Activated CD4-positive, alpha-beta T cell treated with anti-CD3 and anti-CD28 coated beads, Interleukin-2, amount 10 ng/mL, durations not matched to agents 7 days and 5 days (primary cell): ENCODE data around the gene NFE2L2. TPM values are rescaled to one million over a fixed set of nuclear protein-coding genes. Genes with fewer than 3 reads are reported as not detected.

Experiments
- CTCF ChIA-PET: fragments of 350-600 bp; sonication (Branson Sonifier 250); formaldehyde crosslinking; loops from one replicate; lab custom pipeline; 2021; ENCODE audit warnings: antibody characterized with exemption; lab: Charles Lee
- POLR2A ChIA-PET: fragments of 350-600 bp; sonication (Branson Sonifier 250); formaldehyde crosslinking; loops from one replicate; lab custom pipeline; 2021; ENCODE audit warnings: antibody characterized with exemption; lab: Charles Lee
- DNase-seq: peaks from one replicate; pipeline ENCODE4 v3.0.0-alpha.2; 2020
- H3K27ac Mint-ChIP-seq: one replicate; pipeline ENCODE4 v1.8.0; 2021; ENCODE audit warnings: mild to moderate bottlenecking, moderate library complexity, mixed read lengths
- H3K27me3 Mint-ChIP-seq: one replicate; pipeline ENCODE4 v1.8.0; 2021; ENCODE audit warnings: mixed read lengths
- H3K36me3 Mint-ChIP-seq: one replicate; pipeline ENCODE4 v1.8.0; 2021; ENCODE audit warnings: low read depth, mixed read lengths
- H3K4me1 Mint-ChIP-seq: one replicate; pipeline ENCODE4 v1.8.0; 2021; ENCODE audit warnings: mixed read lengths
- H3K4me3 Mint-ChIP-seq: one replicate; pipeline ENCODE4 v1.8.0; 2021; ENCODE audit warnings: mild to moderate bottlenecking, moderate library complexity, mixed read lengths
- H3K9me3 Mint-ChIP-seq: one replicate; pipeline ENCODE4 v1.8.0; 2021; ENCODE audit warnings: mixed read lengths
- total RNA-seq, 2 experiments: library from RNA; stranded (reverse); gene quantifications; one replicate each; pipeline ENCODE4 v1.2.3, GENCODE V29; 2021

Gene NFE2L2
- total RNA-seq, 2 experiments from 2014 or later: 65.6 to 82.0 TPM

DNA sequence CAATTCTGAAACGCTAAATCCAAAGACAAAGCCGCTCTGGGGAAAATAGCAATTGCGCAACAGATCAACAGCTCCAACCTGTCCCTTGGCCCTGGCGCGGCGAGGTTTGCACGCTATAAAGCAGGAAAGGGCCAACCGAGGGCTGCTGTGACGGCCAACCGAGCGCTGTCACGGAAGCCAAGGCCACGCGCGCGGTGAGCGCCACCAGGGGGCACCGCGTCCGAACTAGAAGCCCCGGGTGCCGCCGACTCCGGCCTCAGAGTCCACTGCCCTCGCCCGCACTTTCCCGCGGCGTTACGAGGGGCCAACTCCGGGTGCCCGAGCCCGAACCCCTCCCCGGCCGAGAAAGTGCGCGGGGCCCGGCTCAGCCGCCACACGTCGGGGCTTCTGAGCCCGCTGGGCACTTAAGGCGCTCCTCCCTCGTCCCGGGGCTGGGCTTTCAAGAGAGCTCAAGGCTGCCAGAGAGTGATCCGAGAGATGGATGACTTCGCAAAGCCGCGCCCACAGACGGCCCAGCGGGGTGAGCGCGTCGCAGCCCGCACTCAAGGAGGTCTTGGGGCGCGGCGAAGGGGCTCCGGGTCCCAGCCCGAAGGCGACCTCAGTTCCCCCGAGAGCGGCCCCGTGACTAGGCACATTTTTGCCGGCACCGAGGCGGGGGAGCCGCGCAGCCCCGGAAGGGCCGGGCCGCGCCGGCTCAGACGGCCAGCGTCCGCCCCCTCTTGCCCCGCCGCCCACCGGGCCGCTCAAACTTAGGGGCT lies 897 bp downstream of the NFE2L2 start:
- H3K4me1 Mint-ChIP-seq: peaks cover 57% of the 10 kb centered on the region
- peaks cover 3% of the 10 kb centered on the region for H3K9me3 Mint-ChIP-seq
- POLR2A ChIA-PET: interaction anchor here (0.6 to 3.1 kb wide), 7 partner anchors 9 to 341 kb away, joined by 3 to 15 read pairs (median 7); partner anchors contain the start of gene HNRNPA3
- peaks cover 47% of the 10 kb centered on the region for H3K36me3 Mint-ChIP-seq
- H3K27me3 Mint-ChIP-seq: no peaks in the 10 kb centered on the region
- peak; percentile 93 for DNase-seq
- peak overlapping the region; percentile 91 for H3K4me3 Mint-ChIP-seq
- H3K27ac Mint-ChIP-seq: peak overlapping the region; percentile 97
- CTCF ChIA-PET: interaction anchor here (0.6 to 7.3 kb wide), 28 partner anchors 9 to 153 kb away, joined by 3 to 74 read pairs (median 6); partner anchors contain the start of gene HNRNPA3

DNA sequence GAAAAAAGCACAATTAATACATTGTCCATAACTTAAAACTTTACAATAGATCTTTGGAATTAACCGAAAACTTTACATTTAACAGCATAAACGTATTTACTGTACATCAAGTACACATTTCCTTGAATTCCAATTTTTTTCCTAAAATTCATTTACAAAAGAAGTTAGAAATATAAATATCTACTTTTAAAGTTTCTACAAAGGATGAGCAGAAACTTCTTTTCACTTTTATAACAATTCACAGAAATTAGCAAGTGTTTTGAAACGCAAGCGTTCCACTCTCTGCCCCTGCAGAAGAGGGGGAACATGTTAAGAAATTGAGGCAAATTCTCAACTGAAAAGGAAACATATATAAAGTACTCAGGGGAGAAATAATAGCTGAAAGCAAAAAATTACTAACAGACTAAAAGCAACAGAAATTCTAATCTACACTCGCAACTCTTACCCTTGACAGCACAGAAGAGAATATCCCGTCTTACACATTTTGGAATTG lies 1.5 kb downstream of the NFE2L2 start:
- CTCF ChIA-PET: interaction anchor here (0.6 to 7.3 kb wide), 24 partner anchors 10 to 153 kb away, joined by 3 to 74 read pairs (median 8); partner anchors contain the start of gene HNRNPA3
- no peak for DNase-seq
- no peaks in the 10 kb centered on the region for H3K27me3 Mint-ChIP-seq
- peak overlapping the region; percentile 93 for H3K27ac Mint-ChIP-seq
- peaks cover 4% of the 10 kb centered on the region for H3K9me3 Mint-ChIP-seq
- peaks cover 57% of the 10 kb centered on the region for H3K4me1 Mint-ChIP-seq
- POLR2A ChIA-PET: interaction anchor here (0.6 to 3.1 kb wide), 6 partner anchors 8 to 341 kb away, joined by 4 to 15 read pairs (median 7); partner anchors contain the start of gene HNRNPA3
- peaks cover 49% of the 10 kb centered on the region for H3K36me3 Mint-ChIP-seq
- H3K4me3 Mint-ChIP-seq: peak overlapping the region; percentile 91

DNA sequence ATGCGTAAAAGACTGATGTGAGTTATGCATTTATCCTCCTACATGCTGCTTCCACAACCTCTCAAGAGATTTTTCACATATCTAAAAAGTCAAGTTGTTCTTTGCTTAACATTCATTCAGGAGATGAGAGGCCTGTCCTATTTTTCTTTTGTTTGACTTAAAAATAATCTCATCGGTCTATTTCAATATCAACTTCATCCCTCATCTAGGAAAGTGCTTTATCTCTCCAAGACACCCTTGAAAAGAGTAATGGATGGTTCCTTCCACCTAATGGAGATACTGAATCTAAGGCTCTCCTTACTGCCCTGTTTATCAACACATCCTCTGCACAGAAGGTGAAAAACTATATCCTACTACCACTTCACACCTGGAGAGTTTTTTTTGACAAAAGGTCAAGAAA lies 2.4 kb downstream of the NFE2L2 start:
- Mint-ChIP-seq H3K27me3 (no peaks in the 10 kb centered on the region), H3K4me3 (peak overlapping the region; percentile 91), H3K36me3 (peaks cover 52% of the 10 kb centered on the region), H3K27ac (peak overlapping the region; percentile 93), H3K9me3 (peaks cover 4% of the 10 kb centered on the region), H3K4me1 (peaks cover 56% of the 10 kb centered on the region)
- ChIA-PET POLR2A (no interaction called here), CTCF (interaction anchor here (0.6 to 4.6 kb wide), 3 partner anchors 9 to 45 kb away, joined by 4 to 52 read pairs (median 6); no protein-coding TSS in a partner anchor)
- DNase-seq: no peak

DNA sequence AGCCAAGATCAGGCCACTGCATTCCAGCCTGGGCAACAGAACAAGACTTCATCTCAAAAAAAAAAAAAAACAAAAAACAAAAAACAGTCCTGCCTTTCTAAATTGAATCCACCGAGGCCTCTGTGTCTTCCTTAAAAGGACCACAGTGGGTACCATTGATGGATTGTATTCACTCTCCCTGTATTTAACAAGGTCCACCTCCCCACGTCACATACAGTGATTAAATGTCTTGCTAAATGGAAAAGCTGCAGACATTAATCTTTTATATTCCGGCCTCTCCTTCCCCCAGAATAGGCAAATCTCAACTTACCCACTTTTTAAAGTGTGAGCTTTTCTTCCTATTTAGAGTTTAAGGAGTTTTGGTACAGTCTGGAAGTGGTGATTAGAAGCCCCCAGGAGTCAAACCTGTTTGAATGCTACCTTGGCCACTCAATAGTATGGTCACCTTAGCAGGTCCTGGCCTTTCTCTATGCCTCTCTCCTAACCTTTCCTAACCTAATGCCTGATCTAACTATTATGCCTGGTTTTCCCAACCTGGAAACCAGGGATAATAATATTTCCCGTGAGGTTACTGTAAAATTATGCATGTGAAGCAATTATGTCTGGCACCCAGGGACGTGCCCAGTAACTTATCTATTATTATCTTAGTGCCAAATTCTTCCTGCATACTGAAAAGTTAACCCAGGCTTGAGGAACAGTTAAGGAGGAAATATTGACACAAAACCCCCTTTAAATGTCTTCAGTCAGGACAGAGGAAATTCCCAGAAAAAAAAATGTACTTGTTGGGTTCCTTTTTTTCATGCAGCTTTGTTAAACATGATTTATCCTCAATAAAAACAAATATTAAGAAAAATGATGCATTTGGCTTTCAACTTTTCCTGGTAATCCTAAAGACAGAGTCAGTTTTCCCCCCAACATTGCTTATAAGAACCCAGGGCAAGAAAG lies 3.1 kb downstream of the NFE2L2 start:
- CTCF ChIA-PET: interaction anchor here (1.0 to 1.9 kb wide), 3 partner anchors 23 to 96 kb away, joined by 3 to 4 read pairs (median 3); no protein-coding TSS in a partner anchor

DNA sequence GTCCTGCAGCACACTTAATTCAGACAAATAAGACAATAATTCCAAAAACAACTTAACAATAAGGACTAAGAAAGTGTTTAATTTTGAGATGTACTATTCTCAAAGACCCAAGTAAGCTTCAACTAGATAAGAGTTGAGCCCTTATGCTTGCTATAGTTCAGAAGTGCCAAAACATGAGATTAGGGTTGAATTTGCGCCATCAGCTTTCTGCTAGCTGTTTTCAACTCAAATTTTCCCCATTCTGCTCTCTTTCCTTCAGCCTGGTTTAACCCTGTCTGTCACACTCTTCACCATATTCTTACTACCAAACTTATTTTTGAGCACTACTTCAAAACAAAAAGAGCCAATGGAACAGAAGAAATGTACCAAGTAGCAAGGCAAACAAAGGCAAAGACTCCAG lies 4.1 kb downstream of the NFE2L2 start:
- Mint-ChIP-seq H3K27me3 (no peaks in the 10 kb centered on the region), H3K27ac (no peak overlapping the region), H3K36me3 (peaks cover 56% of the 10 kb centered on the region), H3K4me1 (peaks cover 57% of the 10 kb centered on the region), H3K9me3 (peaks cover 4% of the 10 kb centered on the region), H3K4me3 (peak overlapping the region; percentile 12)
- ChIA-PET POLR2A (interaction anchor here (0.6 to 0.8 kb wide), 2 partner anchors 33 to 415 kb away, joined by 3 read pairs; no protein-coding TSS in a partner anchor), CTCF (interaction anchor here (0.6 to 1.9 kb wide), 7 partner anchors 12 to 415 kb away, joined by 3 to 4 read pairs (median 3); no protein-coding TSS in a partner anchor)
- no peak for DNase-seq

More for the DNA sequence above, 3.1 kb downstream of the NFE2L2 start:
- Mint-ChIP-seq H3K4me3 (peak overlapping the region; percentile 91), H3K9me3 (peaks cover 4% of the 10 kb centered on the region), H3K36me3 (peaks cover 52% of the 10 kb centered on the region), H3K27me3 (no peaks in the 10 kb centered on the region), H3K27ac (peak overlapping the region; percentile 93), H3K4me1 (peaks cover 56% of the 10 kb centered on the region)
- DNase-seq: no peak
- POLR2A ChIA-PET: no interaction called here

DNA sequence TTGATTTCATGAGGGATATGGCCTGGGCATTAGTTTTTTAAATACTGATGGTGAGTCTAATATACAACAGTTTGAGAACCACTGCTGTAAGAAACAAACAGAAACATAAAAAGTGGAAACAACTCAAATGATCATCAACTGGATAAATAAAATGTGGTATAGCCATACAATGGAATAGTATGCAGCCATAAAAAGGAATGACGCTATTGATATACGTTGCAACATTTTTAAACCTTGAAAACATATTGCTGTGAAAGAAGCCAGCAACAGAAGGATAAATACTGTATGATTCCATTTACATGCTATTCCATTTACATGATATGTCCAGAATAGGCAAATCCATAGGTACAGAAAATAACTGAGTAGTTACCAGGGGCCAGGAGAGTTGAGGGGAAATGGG lies 6.5 kb downstream of the NFE2L2 start:
- Mint-ChIP-seq H3K9me3 (peaks cover 4% of the 10 kb centered on the region), H3K27me3 (no peaks in the 10 kb centered on the region), H3K36me3 (peaks cover 68% of the 10 kb centered on the region), H3K27ac (no peak overlapping the region), H3K4me3 (no peak overlapping the region), H3K4me1 (peaks cover 81% of the 10 kb centered on the region)
- no peak for DNase-seq
- ChIA-PET CTCF (no interaction called here), POLR2A (no interaction called here)

DNA sequence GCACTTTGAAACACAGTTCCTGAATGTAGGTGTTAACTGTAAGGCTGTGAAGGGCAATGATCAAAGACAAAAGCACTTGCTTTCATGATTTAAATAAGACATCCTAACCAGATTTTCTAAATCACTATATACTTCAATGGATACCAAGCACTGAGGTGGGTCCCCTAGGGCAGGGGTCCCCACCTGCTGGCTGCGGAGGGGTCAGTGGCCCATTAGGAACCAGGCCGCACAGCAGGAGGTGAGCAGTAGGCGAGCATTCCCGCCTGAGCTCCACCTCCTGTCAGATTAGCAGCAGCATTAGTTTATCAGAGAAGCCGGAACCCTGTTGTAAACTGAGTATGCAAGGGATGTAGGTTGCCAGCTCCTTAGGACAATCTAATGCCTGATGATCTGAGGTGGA lies 7.1 kb downstream of the NFE2L2 start:
- no peak overlapping the region for H3K4me3 Mint-ChIP-seq

DNA sequence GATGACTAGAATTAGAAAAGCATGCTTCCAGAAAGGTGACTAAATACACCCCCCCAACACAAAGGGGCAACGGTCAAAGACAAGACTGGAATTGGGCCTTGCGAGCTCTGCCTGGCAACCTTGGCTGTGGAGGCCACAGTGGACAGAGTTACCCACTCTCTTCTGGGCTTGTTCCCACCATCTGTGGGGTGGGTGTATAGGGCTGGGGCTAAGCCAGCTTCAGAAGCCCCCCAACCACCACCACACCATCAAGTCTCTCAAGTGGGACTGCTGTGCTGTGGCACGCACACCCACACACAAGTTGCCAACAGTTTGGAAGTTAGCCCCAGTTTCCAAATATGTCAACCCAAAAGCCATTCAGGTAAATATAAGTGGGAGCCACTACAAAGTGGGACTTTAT lies 7.8 kb downstream of the NFE2L2 start:
- H3K4me1 Mint-ChIP-seq: peaks cover 88% of the 10 kb centered on the region
- POLR2A ChIA-PET: no interaction called here
- CTCF ChIA-PET: interaction anchor here (0.5 to 1.0 kb wide), 2 partner anchors 20 to 102 kb away, joined by 3 to 5 read pairs; no protein-coding TSS in a partner anchor
- no peak for DNase-seq
- H3K27ac Mint-ChIP-seq: peak overlapping the region; percentile 6
- no peak overlapping the region for H3K4me3 Mint-ChIP-seq
- H3K9me3 Mint-ChIP-seq: peaks cover 4% of the 10 kb centered on the region
- no peaks in the 10 kb centered on the region for H3K27me3 Mint-ChIP-seq
- H3K36me3 Mint-ChIP-seq: peaks cover 72% of the 10 kb centered on the region

More for the DNA sequence above, 7.1 kb downstream of the NFE2L2 start:
- Mint-ChIP-seq H3K27ac (no peak overlapping the region), H3K4me1 (peaks cover 86% of the 10 kb centered on the region), H3K27me3 (no peaks in the 10 kb centered on the region), H3K36me3 (peaks cover 71% of the 10 kb centered on the region), H3K9me3 (peaks cover 4% of the 10 kb centered on the region)
- DNase-seq: no peak
- ChIA-PET POLR2A (no interaction called here), CTCF (no interaction called here)

DNA sequence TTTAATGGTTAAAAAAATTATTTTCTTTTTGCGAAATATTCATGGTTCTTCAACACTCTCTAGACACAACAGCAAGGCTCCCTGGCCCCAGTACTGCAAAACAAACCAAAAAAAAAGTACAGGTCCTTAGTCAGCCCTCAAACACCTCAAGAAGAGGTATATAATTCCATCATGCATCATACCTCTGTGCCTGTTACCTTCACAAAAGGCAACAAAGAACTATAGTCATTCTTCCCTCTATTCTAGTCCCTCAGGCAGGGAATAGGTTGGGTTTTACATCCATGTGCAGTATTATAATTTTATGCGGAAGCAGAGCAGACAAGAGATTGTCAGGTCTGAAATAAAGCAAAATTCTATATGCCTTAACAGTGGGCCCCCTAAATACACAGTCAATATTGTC lies 8.5 kb downstream of the NFE2L2 start:
- ChIA-PET POLR2A (interaction anchor here (2.0 kb wide), 1 partner anchor 7 kb away, joined by 7 read pairs; no protein-coding TSS in a partner anchor), CTCF (interaction anchor here (0.5 to 5.9 kb wide), 3 partner anchors 8 to 102 kb away, joined by 3 to 52 read pairs (median 5); partner anchors contain the start of gene NFE2L2)
- Mint-ChIP-seq H3K27me3 (no peaks in the 10 kb centered on the region), H3K36me3 (peaks cover 74% of the 10 kb centered on the region), H3K4me1 (peaks cover 87% of the 10 kb centered on the region), H3K9me3 (peaks cover 4% of the 10 kb centered on the region), H3K27ac (no peak overlapping the region), H3K4me3 (no peak overlapping the region)
- DNase-seq: no peak

DNA sequence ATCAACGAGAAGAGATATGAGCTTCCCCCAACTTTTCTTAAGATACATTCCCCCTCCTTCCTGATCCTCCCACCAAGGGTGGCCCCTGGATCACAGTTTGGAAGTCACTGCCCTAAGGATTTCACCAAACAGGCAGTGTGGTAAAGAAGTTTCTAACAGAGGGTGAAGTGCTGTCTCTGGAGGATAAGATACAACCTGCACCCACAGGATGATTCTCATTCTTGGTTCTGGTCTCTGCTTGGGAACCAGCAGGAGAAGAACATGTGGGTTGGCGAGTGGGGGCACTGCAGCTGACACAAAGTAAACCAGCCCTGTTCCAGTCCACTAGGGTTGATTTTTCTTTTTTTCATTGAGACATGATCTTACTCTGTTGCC lies 9.3 kb downstream of the NFE2L2 start:
- CTCF ChIA-PET: interaction anchor here (1.1 to 5.9 kb wide), 3 partner anchors 9 to 14 kb away, joined by 3 to 52 read pairs (median 4); partner anchors contain the start of gene NFE2L2
- DNase-seq: no peak
- Mint-ChIP-seq H3K9me3 (peaks cover 4% of the 10 kb centered on the region), H3K4me3 (no peak overlapping the region), H3K27ac (no peak overlapping the region), H3K27me3 (no peaks in the 10 kb centered on the region), H3K36me3 (peaks cover 74% of the 10 kb centered on the region), H3K4me1 (peaks cover 90% of the 10 kb centered on the region)
- POLR2A ChIA-PET: interaction anchor here (2.0 kb wide), 1 partner anchor 8 kb away, joined by 7 read pairs; no protein-coding TSS in a partner anchor

DNA sequence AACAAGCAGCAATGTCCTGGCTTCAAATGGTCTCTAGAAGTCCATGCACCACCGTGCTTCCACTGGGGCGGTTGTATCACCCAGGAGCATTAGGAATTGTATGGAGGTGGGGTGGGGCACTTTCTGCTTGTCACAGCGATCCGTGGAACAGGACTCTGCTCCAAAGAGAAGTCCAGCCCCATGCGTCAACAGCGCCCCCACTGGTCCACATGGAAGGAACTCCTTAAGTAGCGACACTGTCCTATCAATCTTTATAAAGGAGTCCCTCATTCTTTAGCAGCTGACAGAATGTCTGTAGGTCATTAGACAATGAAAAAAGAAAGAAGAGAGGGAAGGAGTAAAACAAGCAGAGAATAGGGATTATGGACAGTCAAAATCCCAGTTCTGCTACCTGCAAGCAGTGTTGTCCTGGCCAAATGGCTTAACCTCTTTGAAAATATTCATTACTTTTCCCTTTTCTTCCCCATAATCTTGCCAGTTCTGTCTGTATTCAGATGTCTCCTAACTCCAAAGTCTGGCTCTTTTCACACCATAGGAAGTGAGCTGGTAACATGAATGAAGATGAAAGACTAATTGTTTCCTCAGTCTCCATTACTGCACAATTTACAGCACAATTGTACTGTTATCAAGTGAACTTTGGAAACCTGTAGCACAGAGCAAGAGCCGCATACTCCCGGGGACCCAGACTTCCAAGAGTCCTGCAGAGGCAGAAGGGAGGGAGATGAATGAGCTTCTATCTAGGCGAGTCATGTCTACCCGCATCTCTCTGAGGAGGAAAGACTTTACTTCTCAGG lies 9.9 kb downstream of the NFE2L2 start:
- DNase-seq: no peak
- Mint-ChIP-seq H3K27me3 (no peaks in the 10 kb centered on the region), H3K4me3 (no peak overlapping the region), H3K27ac (peak overlapping the region; percentile 38), H3K36me3 (peaks cover 75% of the 10 kb centered on the region), H3K9me3 (peaks cover 4% of the 10 kb centered on the region), H3K4me1 (peaks cover 90% of the 10 kb centered on the region)
- ChIA-PET CTCF (interaction anchor here (1.1 to 5.9 kb wide), 3 partner anchors 10 to 14 kb away, joined by 3 to 52 read pairs (median 4); partner anchors contain the start of gene NFE2L2), POLR2A (interaction anchor here (2.0 kb wide), 1 partner anchor 9 kb away, joined by 7 read pairs; no protein-coding TSS in a partner anchor)
